Measurements from ENCODE around the gene PTPN13. TPM values are rescaled to one million over a fixed set of nuclear protein-coding genes. Genes with fewer than 3 reads are reported as not detected.

The PTPN13 gene
- total RNA-seq, 2 donors from 2014 or later, result 4.3 to 4.8 TPM

GRCh38 chr4:86775061-86775460 is 180.9 kb downstream of the PTPN13 start:
- DNase-seq, result no peak
- intact Hi-C loops (cut with DNase I, micrococcal nuclease), result no loop called here
- no peak for ATAC-seq

- ATAC-seq (no peak), DNase-seq (no peak)
- intact Hi-C loops (cut with DNase I, micrococcal nuclease), result no loop called here
Measured at GRCh38 chr4:86778175-86778574, 184.1 kb downstream of the PTPN13 start.

- intact Hi-C loops (cut with DNase I, micrococcal nuclease), result no loop called here
- ATAC-seq (no peak), DNase-seq (no peak)
Measured at GRCh38 chr4:86788826-86789225, 194.7 kb downstream of the PTPN13 start.

GRCh38 chr4:86791126-86791525 is 197.0 kb downstream of the PTPN13 start:
- intact Hi-C loops (cut with DNase I, micrococcal nuclease), result no loop called here
- ATAC-seq, result no peak
- no peak for DNase-seq

GRCh38 chr4:86809809-86810208 is 215.7 kb downstream of the PTPN13 start:
- no peak for ATAC-seq
- intact Hi-C loops (cut with DNase I, micrococcal nuclease), result no loop called here
- no peak for DNase-seq

- intact Hi-C loops (cut with DNase I, micrococcal nuclease), result no loop called here
- no peak for ATAC-seq
- no peak for DNase-seq
Measured at GRCh38 chr4:86810847-86811246, 216.7 kb downstream of the PTPN13 start.

- intact Hi-C loops (cut with DNase I, micrococcal nuclease), result no loop called here
- no peak for DNase-seq
- ATAC-seq, result no peak
Measured at GRCh38 chr4:86815653-86816052, 221.5 kb downstream of the PTPN13 start.

GRCh38 chr4:86816501-86817273 is 222.6 kb downstream of the PTPN13 start:
- DNase-seq (no peak), ATAC-seq (no peak)
- intact Hi-C loops (cut with DNase I, micrococcal nuclease), result no loop called here

GRCh38 chr4:86818211-86818610 is 224.1 kb downstream of the PTPN13 start:
- no peak for DNase-seq
- intact Hi-C loops (cut with DNase I, micrococcal nuclease), result no loop called here
- no peak for ATAC-seq

GRCh38 chr4:86818841-86819240 is 224.7 kb downstream of the PTPN13 start:
- DNase-seq, result no peak
- intact Hi-C loops (cut with DNase I, micrococcal nuclease), result no loop called here
- ATAC-seq, result no peak

GRCh38 chr4:86819561-86819960 is 225.4 kb downstream of the PTPN13 start:
- DNase-seq, result no peak
- no peak for ATAC-seq
- intact Hi-C loops (cut with DNase I, micrococcal nuclease), result no loop called here

GRCh38 chr4:86821151-86821550 is 227.0 kb downstream of the PTPN13 start:
- no peak for ATAC-seq
- no peak for DNase-seq
- intact Hi-C loops (cut with DNase I, micrococcal nuclease), result no loop called here

- intact Hi-C loops (cut with DNase I, micrococcal nuclease), result no loop called here
- no peak for DNase-seq
- ATAC-seq, result no peak
Measured at GRCh38 chr4:86822136-86822535, 228.0 kb downstream of the PTPN13 start.

GRCh38 chr4:86825511-86825910 is 231.4 kb downstream of the PTPN13 start:
- intact Hi-C loops (cut with DNase I, micrococcal nuclease), result no loop called here
- no peak for ATAC-seq
- DNase-seq, result no peak

- no peak for DNase-seq
- no peak for ATAC-seq
- intact Hi-C loops (cut with DNase I, micrococcal nuclease), result no loop called here
Measured at GRCh38 chr4:86831262-86832130, 237.4 kb downstream of the PTPN13 start.

GRCh38 chr4:86833615-86834014 is 239.5 kb downstream of the PTPN13 start:
- ATAC-seq (no peak), DNase-seq (no peak)
- intact Hi-C loops (cut with DNase I, micrococcal nuclease), result no loop called here

- intact Hi-C loops (cut with DNase I, micrococcal nuclease), result no loop called here
- ATAC-seq, result no peak
Measured at GRCh38 chr4:86834901-86835300, 240.8 kb downstream of the PTPN13 start.

GRCh38 chr4:86835677-86836076 is 241.6 kb downstream of the PTPN13 start:
- intact Hi-C loops (cut with DNase I, micrococcal nuclease), result no loop called here
- no peak for ATAC-seq
- DNase-seq, result no peak

More at GRCh38 chr4:86834901-86835300, 240.8 kb downstream of the PTPN13 start:
- no peak for DNase-seq

GRCh38 chr4:86837691-86838503 is 243.8 kb downstream of the PTPN13 start:
- intact Hi-C loops (cut with DNase I, micrococcal nuclease), result no loop called here
- ATAC-seq (no peak), DNase-seq (no peak)

All from left colon (tissue), 2 donors.